T-cell (primary cell): ENCODE data around the gene PET100. TPM values are rescaled to one million over a fixed set of nuclear protein-coding genes. Genes with fewer than 3 reads are reported as not detected.
A peak's percentile ranks its signal among the peaks of the same experiment; 100 is the strongest.

Source experiments
- ATAC-seq, 4 experiments: fragments of 200-7000 bp in 3 of 4; fragments of 150-1000 bp in 1 of 4; cut with Tn5 transposase; replicated peaks in 1 of 4; 1 replicate in 3 of 4; 2 replicates in 1 of 4; pipeline ENCODE4 v1.10.0; 2021; ENCODE audit warnings: moderate library complexity in 3 of 4, mild to moderate bottlenecking in 2 of 4, moderate number of reproducible peaks in 1 of 4
- CTCF ChIA-PET, 2 donors: fragments of 300-600 bp; sonication (Branson Sonifier 250); formaldehyde crosslinking; loops; one replicate each; lab custom pipeline; 2022; ENCODE audit warnings: antibody characterized with exemption in 2 of 2; lab: Charles Lee
- POLR2A ChIA-PET, 2 donors: fragments of 300-600 bp; sonication (Branson Sonifier 250); formaldehyde crosslinking; loops; one replicate each; lab custom pipeline; 2022; ENCODE audit warnings: antibody characterized with exemption in 2 of 2; lab: Charles Lee
- DNase-seq, 35 experiments: peaks; one replicate each; pipeline versions ENCODE4 v3.0.0 to v3.0.0-alpha.2; 2013 to 2023
- H3K27ac ChIP-seq: one replicate; pipeline ENCODE4 v1.5.1; 2013; ENCODE audit warnings: low read length
- H3K27me3 ChIP-seq, 2 experiments: replicated peaks in 1 of 2; 1 replicate in 1 of 2; 2 replicates in 1 of 2; pipeline versions ENCODE4 v1.6.1 to v1.7.0; 2013; ENCODE audit warnings: low read length in 1 of 2, mixed read lengths in 1 of 2; ENCODE audit not compliant: control insufficient read depth in 2 of 2, insufficient read depth in 2 of 2; ENCODE audit errors: extremely low read depth in 1 of 2
- H3K36me3 ChIP-seq, 2 donors: 1 replicate in 1 of 2; 2 replicates in 1 of 2; pipeline versions ENCODE4 v1.6.1 to v1.7.0; 2013; ENCODE audit warnings: low read length in 1 of 2; ENCODE audit not compliant: control insufficient read depth in 2 of 2, insufficient read depth in 1 of 2; ENCODE audit errors: extremely low read depth in 1 of 2
- H3K4me1 ChIP-seq, 2 experiments: 1 replicate in 1 of 2; 2 replicates in 1 of 2; pipeline versions ENCODE4 v1.6.1 to v1.7.0; 2013; ENCODE audit warnings: low read length in 2 of 2, mixed read lengths in 1 of 2; ENCODE audit not compliant: insufficient read depth in 2 of 2, control insufficient read depth in 1 of 2; ENCODE audit errors: extremely low read depth in 1 of 2
- H3K4me3 ChIP-seq, 2 donors: 1 replicate in 1 of 2; 2 replicates in 1 of 2; pipeline versions ENCODE4 v1.5.1 to v1.7.0; 2013; ENCODE audit warnings: mild to moderate bottlenecking in 2 of 2, low read length in 1 of 2, moderate library complexity in 1 of 2; ENCODE audit not compliant: control insufficient read depth in 1 of 2; ENCODE audit errors: extremely low read depth in 1 of 2
- H3K9me3 ChIP-seq: 2 replicates; pipeline ENCODE4 v1.7.0; 2013
- H3K27ac Mint-ChIP-seq, 2 donors: one replicate each; pipeline ENCODE4 v1.8.0; 2020 to 2021; ENCODE audit warnings: mild to moderate bottlenecking in 2 of 2, mixed read lengths in 2 of 2
- H3K27me3 Mint-ChIP-seq, 2 donors: one replicate each; pipeline ENCODE4 v1.8.0; 2021 to 2022; ENCODE audit warnings: mixed read lengths in 2 of 2
- H3K36me3 Mint-ChIP-seq: one replicate; pipeline ENCODE4 v1.8.0; 2021; ENCODE audit warnings: mixed read lengths
- H3K4me1 Mint-ChIP-seq, 3 donors: one replicate each; pipeline ENCODE4 v1.8.0; 2020 to 2022; ENCODE audit warnings: mixed read lengths in 3 of 3, mild to moderate bottlenecking in 1 of 3
- H3K4me3 Mint-ChIP-seq, 3 donors: one replicate each; pipeline ENCODE4 v1.8.0; 2020 to 2022; ENCODE audit warnings: mild to moderate bottlenecking in 3 of 3, mixed read lengths in 3 of 3, moderate library complexity in 3 of 3
- H3K9me3 Mint-ChIP-seq, 3 donors: one replicate each; pipeline ENCODE4 v1.8.0; 2020 to 2022; ENCODE audit warnings: mixed read lengths in 3 of 3
- WGBS: methylation state at CpG from one replicate; pipeline ENCODE4 v1.1.5; 2013; ENCODE audit warnings: missing lambda C conversion rate; ENCODE audit not compliant: insufficient coverage; 5-methylcytosine and 5-hydroxymethylcytosine counted together
- total RNA-seq, 35 experiments: library from RNA in 6 of 35; stranded (reverse) in 6 of 35; fragments of 120-200 nt in 1 of 35; gene quantifications; one replicate each; pipeline versions ENCODE4 v1.2.1 to v1.2.4 and lab custom pipeline; 2013 to 2026

The PET100 gene
- total RNA-seq, 5 donors from 2014 or later (not counting 1 experiment from before 2014, with no cell fraction given), result 105 to 139 (median 110) TPM

DNA sequence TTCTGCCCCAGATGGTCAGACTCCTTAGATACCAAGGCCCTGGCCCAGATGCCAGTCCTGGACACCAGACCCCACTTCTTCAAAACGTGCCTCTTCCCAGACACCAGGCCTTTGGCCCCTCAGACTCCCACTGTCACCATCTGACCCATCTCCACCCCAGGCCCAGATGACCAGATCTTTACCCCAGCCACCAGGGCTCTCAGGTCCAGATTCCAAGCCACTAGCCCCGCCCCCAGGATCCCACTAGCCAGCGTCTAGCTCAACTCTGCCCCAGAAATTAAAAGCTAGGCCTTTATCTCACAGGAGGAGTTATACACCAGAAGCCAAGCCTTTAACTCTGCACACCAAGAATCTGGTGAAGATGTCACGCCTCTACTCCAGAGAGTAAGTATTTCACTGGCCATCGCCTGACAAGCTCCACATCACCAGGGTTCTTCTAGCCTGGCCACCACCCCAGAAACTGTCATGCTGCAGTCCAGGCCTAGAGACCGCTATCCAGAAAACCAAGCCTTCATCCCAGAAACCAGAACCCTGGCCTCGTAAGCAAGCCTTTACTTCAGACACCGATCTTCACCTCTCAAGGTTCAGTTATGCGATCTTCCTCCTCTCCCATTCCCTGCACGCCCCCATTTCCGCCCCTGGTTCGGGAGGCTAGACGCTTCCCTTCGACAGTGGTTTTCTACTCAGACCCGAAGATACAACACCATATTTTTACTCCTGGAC, 843 bp upstream of the PET100 start:
- CTCF ChIA-PET, result interaction anchor here in 1 of 2 donors (0.6 to 2.0 kb wide), 5 partner anchors 24 to 275 kb away, joined by 3 to 15 read pairs (median 3); partner anchors contain the start of genes MAP2K7 and MCOLN1
- Histone ChIP-seq H3K27ac (peak overlapping the region; percentile 83), H3K27me3 (no peaks in the 10 kb centered on the region), H3K36me3 (peaks cover 5 to 50% of the 10 kb centered on the region in 2 donors), H3K9me3 (no peaks in the 10 kb centered on the region), H3K4me1 (peaks cover 13 to 45% of the 10 kb centered on the region in 2 experiments), H3K4me3 (peak overlapping the region; percentile 90 to 99)
- Mint-ChIP-seq H3K27ac (peak overlapping the region; percentile 98), H3K9me3 (no peaks in the 10 kb centered on the region), H3K4me1 (peaks cover 39 to 48% (median 45%) of the 10 kb centered on the region in 3 donors), H3K4me3 (peak overlapping the region; percentile 90 to 99 (median 96)), H3K36me3 (peaks cover 4% of the 10 kb centered on the region), H3K27me3 (no peaks in the 10 kb centered on the region)
- no peak for ATAC-seq
- POLR2A ChIA-PET, result interaction anchor here in 1 of 2 donors (0.5 to 1.2 kb wide), 4 partner anchors 35 to 291 kb away, joined by 3 to 5 read pairs (median 4); partner anchors contain the start of gene SNAPC2
- peak in 1 of 35 experiments; percentile 13 for DNase-seq
- WGBS, result 7% methylated on average over 13 of the region's 15 CpGs

DNA sequence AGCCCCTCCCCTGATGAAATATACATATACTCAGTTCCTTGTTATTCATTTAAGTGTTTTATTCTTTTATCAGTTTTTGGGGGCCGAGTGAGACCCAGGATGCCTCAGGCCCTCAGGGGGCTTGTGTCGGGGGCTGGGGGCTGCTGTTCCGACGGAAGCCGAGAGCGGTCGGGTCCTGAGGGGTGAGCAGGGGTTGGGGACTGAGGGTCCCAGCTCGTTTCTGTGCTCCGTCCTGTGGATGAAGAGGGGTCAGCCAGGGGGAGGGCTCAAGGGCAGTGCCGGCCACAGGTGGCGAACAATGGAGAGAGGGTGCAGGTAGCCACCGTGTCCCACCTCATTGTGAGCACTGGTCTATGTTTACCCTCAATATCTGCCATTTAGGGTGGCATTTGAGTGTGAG, 2.0 kb downstream of the PET100 start:
- no peak for DNase-seq
- Histone ChIP-seq H3K27me3 (no peaks in the 10 kb centered on the region), H3K9me3 (no peaks in the 10 kb centered on the region), H3K4me1 (peaks cover 13 to 55% of the 10 kb centered on the region in 2 experiments), H3K4me3 (no peak overlapping the region), H3K36me3 (peaks cover 0 to 24% of the 10 kb centered on the region in 2 donors), H3K27ac (no peak overlapping the region)
- CTCF ChIA-PET, result no interaction called here
- Mint-ChIP-seq H3K27ac (no peak overlapping the region), H3K9me3 (no peaks in the 10 kb centered on the region), H3K4me1 (peaks cover 58 to 61% (median 58%) of the 10 kb centered on the region in 3 donors), H3K4me3 (peak overlapping the region in 2 of 3 donors; percentile 17 to 28), H3K36me3 (peaks cover 4% of the 10 kb centered on the region), H3K27me3 (no peaks in the 10 kb centered on the region)
- no peak for ATAC-seq
- POLR2A ChIA-PET, result interaction anchor here in 1 of 2 donors (0.6 kb wide), 1 partner anchor 36 kb away, joined by 8 read pairs; the partner anchor contains the start of gene CAMSAP3
- WGBS, result 97% methylated on average over 12 of the region's 12 CpGs

DNA sequence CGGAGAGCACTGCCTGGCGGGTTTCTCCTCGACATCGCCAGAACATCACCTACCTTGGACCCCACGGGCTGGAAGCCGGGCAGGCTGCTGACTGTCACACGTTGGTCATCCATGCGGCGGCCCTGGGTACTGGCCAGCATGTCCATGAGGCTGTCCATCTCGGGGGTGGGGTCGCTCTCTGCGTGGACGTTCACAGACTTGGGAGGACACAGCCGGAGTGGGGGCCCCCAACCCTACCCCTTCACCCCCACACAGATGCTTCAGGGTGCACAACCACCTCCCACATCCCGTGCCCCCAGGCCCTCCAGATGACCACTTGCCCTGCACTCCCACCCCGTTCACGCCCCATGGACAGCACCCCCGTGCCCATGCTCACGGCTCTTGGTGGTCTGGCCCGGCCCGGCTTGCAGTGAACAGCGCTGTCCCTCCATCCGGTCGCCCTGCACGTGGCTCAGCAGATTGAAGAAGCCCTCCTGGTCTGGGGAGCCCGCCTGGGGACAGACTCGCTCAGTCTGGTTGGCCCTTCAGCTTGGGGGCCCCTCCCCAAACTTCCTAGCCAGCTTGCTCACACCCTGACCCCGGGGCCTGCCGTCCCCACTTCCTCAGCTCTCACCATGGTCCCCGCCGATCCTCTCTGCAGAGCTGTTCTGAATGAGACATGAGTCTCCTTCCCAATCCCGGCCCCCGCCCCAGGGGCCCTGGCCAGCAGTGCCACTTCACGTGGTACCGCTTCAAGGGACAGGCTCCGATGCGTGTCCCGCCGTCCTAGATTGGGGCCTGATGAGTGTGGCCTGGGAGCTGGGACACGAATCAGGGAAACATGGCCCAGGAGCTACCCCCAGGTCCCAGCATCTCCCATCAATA, 3.0 kb downstream of the PET100 start:
- H3K27ac Mint-ChIP-seq, result no peak overlapping the region
- Histone ChIP-seq H3K4me3 (no peak overlapping the region), H3K36me3 (peaks cover 0 to 17% of the 10 kb centered on the region in 2 donors), H3K27me3 (no peaks in the 10 kb centered on the region), H3K27ac (no peak overlapping the region), H3K4me1 (peaks cover 13 to 55% of the 10 kb centered on the region in 2 experiments), H3K9me3 (no peaks in the 10 kb centered on the region)
- H3K9me3 Mint-ChIP-seq, result no peaks in the 10 kb centered on the region
- DNase-seq, result no peak
- CTCF ChIA-PET, result interaction anchor here in 1 of 2 donors (0.6 kb wide), 2 partner anchors 197 to 532 kb away, joined by 3 to 4 read pairs; no protein-coding TSS in a partner anchor
- H3K36me3 Mint-ChIP-seq, result no peaks in the 10 kb centered on the region
- WGBS, result 95% methylated on average over 40 of the region's 40 CpGs
- no peaks in the 10 kb centered on the region for H3K27me3 Mint-ChIP-seq
- ATAC-seq, result no peak
- H3K4me1 Mint-ChIP-seq, result peaks cover 55 to 62% (median 57%) of the 10 kb centered on the region in 3 donors
- peak overlapping the region in 1 of 3 donors; percentile 8 for H3K4me3 Mint-ChIP-seq
- POLR2A ChIA-PET, result no interaction called here

DNA sequence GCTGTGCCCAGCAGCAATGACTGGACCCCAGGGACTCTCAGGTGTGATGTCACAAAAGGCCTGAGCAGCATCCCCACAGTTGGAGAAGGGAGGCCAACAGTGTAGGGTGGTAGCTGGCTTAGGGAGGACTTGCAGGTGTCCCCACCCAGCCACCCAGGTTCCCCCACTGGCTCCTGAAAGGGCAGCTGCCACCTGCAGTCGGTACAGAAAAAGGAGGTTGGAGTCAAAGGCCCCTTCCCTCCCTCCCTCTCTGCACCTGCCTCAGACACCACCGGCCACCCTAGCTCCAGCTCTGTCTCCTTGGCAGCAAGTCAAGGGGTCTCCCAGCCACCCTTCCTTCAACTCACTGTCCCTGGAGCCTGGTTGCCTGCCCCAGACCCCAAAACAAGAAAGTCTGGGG, 4.1 kb downstream of the PET100 start, which contains the start of gene PCP2:
PCP2 (minus strand) TSS at position 22 of the 400 bp plus-strand sequence. CDS start 262 bp downstream, outside the sequence.
- H3K36me3 ChIP-seq, result peaks cover 0 to 13% of the 10 kb centered on the region in 2 donors
- H3K9me3 Mint-ChIP-seq, result no peaks in the 10 kb centered on the region
- H3K4me3 ChIP-seq, result no peak within 1 kb of the TSS
- ChIA-PET POLR2A (interaction anchor here in 1 of 2 donors (0.6 kb wide), 1 partner anchor 891 kb away, joined by 3 read pairs; no protein-coding TSS in a partner anchor), CTCF (no interaction called here)
- ATAC-seq (no peak), DNase-seq (no peak)
- WGBS, result 29% methylated on average over 2 of the region's 2 CpGs
- H3K4me1 Mint-ChIP-seq, result peaks cover 53 to 57% (median 54%) of the 10 kb centered on the region in 3 donors
- H3K9me3 ChIP-seq, result no peaks in the 10 kb centered on the region
- H3K27ac ChIP-seq, result no peak within 1 kb of the TSS
- peak within 1 kb of the TSS in 1 of 2 donors; percentile 23 for H3K27ac Mint-ChIP-seq
- H3K36me3 Mint-ChIP-seq, result no peaks in the 10 kb centered on the region
- H3K4me3 Mint-ChIP-seq, result peak within 1 kb of the TSS in 1 of 3 donors; percentile 8
- no peaks in the 10 kb centered on the region for H3K27me3 ChIP-seq
- H3K27me3 Mint-ChIP-seq, result no peaks in the 10 kb centered on the region
- H3K4me1 ChIP-seq, result peaks cover 9 to 54% of the 10 kb centered on the region in 2 experiments

DNA sequence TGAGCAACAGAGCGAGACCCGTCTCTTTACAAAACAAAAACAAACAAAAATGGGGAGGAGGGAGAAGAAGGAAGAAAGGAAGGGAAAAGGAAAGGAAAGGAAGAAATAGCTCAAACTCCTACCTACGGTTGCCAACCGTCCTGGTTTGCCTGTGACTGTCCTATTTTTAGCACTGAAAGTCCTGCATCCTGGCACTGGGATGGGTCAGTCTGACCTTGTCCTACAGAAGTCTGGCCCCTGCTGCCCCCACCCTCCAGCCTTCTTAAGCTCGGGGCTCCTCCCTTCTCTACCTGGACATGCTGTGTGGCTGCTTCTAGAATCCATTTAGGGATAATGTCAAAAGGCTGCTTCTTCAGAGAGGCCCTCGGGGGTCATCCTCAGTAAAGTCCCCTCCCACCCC, 6.1 kb downstream of the PET100 start:
- peaks cover 0 to 20% of the 10 kb centered on the region in 2 donors for H3K36me3 ChIP-seq
- ChIA-PET CTCF (interaction anchor here in 1 of 2 donors (0.6 kb wide), 2 partner anchors 13 to 17 kb away, joined by 3 read pairs; no protein-coding TSS in a partner anchor), POLR2A (interaction anchor here in 1 of 2 donors (0.5 kb wide), 1 partner anchor 8 kb away, joined by 4 read pairs; no protein-coding TSS in a partner anchor)
- Mint-ChIP-seq H3K4me3 (peak overlapping the region; percentile 77 to 82 (median 80)), H3K9me3 (no peaks in the 10 kb centered on the region), H3K27me3 (no peaks in the 10 kb centered on the region), H3K36me3 (peaks cover 12% of the 10 kb centered on the region), H3K4me1 (peaks cover 49 to 54% (median 52%) of the 10 kb centered on the region in 3 donors), H3K27ac (peak overlapping the region in 1 of 2 donors; percentile 71)
- no peaks in the 10 kb centered on the region for H3K27me3 ChIP-seq
- H3K4me1 ChIP-seq, result peaks cover 0 to 52% of the 10 kb centered on the region in 2 experiments
- H3K9me3 ChIP-seq, result no peaks in the 10 kb centered on the region
- DNase-seq, result no peak
- WGBS, result 69% methylated on average over 2 of the region's 6 CpGs
- H3K4me3 ChIP-seq, result no peak overlapping the region
- no peak for ATAC-seq
- no peak overlapping the region for H3K27ac ChIP-seq
